GM21529 (cell line): ENCODE results near the gene PHOX2B.

Experiments
- ATAC-seq: cut with Tn5 transposase; IDR thresholded peaks from one replicate; pipeline ENCODE4 v1.9.1; 2021; ENCODE audit not compliant: unreplicated experiment

PHOX2B gene

DNA sequence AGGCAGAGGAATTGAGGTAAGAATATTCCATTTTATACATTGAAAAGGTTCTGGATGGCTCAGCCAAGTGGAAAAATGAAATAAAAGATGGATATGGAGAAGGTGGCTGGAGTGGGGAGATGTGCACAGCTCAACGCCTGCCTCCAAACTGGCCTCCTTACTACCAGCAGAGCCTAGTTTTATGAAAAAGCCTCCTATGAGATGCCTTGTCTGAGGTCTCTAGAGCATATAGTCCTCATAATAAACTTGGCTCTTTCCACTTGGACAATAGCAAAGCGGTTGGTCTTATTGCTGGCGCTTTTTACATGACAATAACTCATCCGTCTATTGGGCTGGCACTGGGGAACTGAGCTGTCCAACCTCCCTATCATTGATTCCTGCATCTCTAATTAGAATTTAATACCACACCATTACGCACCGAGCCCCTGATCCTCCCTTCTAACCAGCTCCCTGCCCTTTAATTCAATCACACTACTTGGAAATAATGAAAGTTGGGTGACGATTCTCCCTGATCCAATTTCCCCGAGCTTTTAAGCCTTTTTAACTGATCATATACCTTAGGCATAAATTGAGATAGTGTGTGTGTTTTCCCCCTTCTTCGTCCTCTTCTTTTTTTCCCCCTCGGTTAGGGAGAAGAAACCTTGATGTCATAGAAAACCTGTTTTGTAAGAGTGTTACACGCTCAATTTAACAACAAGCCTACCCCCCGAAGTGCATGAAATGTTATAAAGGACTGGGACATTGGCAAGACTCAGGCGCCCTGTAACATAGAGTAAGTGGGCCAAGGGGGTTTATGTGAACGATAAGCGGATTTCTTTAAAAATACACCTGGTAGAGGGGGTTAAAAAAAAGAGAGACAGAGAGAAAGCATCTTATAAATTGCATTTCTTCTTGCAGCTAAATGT, at the start of gene PHOX2B:
Gene PHOX2B (minus strand): TSS at position 155 of the 905 bp plus-strand sequence. CDS start 115 bp downstream, at position 40.
- ATAC-seq = no peak

DNA sequence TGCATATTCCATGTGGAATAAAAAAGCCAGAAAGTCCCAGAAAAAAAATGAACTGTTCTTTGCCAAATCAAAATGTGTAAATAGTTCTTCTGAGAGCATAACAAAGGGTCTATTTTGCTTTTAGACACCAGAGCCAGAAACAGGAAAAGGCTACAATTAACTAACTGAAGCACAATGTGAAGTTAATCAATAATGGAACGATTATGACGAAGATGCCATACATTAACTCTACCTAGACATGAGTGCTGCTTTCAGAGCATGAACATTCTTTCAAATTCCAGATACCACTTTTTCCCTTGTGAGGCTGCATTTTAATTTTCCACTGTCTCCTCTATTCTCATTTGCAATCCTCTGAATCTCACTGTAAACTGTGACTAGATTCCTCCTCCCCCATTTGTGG, 48.7 kb upstream of the PHOX2B start:
- no peak for ATAC-seq

DNA sequence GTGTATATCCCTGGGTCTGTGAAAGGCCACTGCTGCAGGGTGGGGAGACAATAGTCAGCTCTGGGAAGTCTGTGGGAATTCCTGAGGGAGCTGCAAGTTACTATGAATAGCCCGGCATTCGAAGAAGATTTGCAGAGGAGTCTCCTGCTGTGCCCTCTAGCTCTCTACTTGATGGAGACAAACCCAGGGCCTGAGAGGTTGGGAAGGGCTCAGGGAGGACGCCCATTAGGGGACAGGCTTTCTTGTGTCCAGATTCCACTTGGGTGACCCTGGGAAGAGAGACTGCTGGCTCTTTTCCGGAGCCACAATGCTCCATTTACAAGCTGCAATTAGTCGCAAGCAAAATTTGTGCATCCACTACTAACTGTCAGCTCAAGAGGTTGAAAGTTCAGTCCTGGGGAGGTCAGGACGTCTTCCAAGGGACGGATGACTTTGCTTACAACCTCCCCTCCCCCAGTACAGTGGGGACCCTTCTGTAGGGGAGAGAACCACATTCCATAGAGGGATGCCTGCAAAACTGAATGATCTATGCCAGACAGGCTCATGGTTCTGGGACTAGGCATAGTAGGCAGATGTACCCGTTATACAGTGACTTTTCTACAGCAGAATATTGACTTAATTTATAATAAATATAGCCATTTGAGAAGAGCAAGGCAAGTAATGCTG, 48.2 kb upstream of the PHOX2B start:
- no peak for ATAC-seq

DNA sequence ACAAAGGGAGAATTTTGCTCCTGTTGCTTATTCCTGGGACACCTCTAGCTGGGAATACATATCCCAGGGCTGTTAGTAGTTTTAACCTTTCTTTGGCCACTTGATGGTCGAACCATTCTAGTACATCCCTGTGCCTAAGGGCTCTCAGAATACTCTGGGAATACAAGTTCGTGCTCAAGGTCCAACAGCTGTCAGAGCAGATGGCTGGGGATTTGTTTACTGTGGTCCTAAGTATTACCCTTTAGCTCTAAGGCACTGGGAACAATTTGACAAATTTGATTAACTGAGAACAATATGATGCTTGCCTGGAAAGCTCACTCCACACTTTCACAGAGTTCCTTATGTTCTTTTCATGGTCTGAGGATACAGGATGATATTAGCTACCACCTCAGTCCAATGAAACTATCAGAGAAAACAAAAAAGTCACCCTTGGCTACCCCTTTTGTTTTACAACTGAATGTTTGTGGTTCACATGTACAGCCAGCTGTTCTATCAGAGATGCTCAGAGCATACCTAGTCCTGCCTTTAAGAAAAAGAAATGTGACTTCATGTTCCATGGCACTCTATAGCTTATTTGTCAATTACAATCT, 47.4 kb upstream of the PHOX2B start:
- ATAC-seq = no peak

DNA sequence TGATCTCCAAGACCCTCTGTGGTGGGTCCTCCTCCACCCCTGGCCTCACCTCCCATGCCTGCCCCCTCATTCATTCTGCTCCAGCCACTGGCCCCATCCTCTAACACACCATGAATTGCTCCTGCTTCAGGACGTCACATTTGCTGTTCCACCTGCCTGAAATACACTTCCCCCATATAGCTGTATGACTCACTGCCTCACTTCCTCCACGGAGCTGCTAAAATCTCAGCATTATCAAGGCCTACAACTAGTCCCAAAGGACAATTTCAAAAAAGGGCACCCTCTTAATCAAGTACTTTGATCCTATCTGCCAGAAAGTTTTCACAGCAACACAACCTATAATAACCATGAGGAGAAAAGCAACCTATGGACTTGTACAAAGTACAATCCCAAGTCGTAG, 43.6 kb upstream of the PHOX2B start:
- ATAC-seq = no peak

DNA sequence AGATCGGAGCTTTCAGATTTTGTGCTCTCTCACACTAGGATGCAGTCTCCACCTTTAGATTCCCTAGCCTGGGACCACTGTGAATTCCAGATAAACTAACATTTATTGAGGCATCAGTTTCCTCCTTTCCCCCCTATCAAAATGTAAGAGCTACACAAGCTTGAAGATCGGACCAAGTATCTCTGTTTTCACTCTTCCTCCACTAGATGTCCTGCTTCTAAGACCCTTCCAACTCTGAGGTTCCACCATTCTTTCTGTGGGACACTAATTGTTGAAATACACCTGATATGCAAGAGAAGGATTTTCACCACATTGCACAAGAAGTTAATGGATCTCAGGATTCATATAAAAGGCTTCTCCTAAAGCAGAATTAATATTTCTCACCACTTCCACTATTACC, 43.0 kb upstream of the PHOX2B start:
- no peak for ATAC-seq

DNA sequence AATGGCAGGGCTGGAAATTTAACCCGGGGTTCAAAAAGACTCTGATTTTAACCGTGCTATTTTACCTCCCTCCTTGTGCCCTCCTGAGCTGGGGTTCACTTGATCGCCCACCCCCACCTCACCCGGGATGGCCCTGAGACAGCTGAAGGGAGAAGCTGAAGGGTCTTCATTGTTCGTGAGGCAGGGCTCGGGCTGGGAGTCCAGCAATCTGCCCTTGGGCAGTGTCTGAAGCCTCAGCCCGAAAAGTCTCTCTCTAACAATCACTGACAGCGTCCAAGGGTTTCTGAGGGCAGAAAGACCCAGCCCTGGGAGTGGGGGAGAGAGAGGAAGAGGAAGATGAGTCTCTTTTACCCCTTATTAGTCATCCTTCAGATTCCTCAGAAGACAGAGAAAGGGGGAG, 39.4 kb upstream of the PHOX2B start:
- no peak for ATAC-seq

DNA sequence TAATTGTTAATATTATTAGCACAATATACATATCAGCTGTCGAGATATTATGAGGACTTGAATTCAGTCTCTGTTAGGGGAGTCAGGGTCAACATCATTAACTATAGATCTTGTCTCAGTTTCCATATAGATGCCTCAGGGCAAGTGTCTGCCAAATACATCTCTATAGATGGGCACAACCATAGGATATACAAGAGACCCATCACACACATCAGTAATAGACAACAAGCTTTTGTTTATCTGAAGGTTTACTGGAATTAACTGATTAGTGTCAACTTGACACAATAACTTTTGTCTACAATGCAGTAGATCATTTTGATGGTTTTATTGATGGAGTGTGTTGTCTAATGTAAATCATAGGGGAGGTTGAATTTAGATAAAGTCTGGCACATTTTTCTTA, 37.1 kb upstream of the PHOX2B start:
- no peak for ATAC-seq

DNA sequence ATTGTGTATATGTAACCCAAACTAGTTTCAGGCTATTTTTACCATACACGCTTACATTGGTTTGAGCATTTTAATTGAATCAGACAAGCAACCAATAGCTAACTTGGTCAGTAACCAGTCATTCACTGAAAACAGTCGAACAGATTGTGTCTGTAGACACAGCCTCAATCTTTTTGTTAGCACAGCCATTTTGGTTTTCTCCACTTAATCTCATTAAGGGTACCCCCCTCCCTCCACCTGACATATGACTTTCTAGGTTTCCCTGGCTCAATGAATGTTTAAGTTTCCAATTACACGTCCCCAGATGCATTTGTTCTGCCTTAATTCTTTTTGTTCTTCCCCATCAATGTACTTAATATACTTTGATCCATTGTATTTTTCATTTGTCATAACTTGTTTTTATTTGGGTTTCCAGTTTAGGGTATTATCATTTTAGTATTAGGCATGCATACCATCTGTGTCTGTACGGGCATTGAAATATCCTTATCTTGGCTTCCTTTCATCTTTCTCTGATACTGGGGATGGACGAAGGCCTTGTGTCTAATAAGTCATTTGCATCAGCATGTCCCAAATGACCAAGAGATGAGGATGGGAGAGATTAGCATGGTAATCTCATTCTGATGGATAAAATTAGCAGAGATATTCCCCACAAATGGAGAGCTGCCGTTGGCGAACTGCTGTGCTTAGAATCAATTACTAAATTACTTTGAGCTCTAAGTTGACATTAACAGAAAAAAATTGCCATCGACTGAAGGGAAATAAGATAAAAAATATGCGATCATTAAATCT, 35.9 kb upstream of the PHOX2B start:
- ATAC-seq = no peak

DNA sequence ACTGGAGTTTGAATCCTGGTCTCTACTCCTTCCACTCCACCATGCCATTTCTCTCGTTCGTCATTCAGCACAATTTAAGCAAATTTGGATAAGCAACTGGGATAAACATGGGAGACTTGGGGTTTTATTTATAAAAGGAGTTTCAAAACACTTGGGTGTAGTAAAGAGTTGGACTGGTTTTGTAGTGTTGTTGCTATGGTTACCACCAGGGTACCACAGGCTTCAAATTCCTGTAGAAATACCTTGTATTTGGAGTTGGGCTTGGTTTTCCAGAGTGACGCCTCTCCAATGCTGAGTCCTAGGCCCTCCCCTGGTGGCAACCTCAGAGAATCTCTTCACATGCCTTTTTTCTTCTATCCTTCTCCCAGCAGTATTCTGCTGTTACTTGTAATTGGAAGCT, 27.9 kb upstream of the PHOX2B start:
- no peak for ATAC-seq

DNA sequence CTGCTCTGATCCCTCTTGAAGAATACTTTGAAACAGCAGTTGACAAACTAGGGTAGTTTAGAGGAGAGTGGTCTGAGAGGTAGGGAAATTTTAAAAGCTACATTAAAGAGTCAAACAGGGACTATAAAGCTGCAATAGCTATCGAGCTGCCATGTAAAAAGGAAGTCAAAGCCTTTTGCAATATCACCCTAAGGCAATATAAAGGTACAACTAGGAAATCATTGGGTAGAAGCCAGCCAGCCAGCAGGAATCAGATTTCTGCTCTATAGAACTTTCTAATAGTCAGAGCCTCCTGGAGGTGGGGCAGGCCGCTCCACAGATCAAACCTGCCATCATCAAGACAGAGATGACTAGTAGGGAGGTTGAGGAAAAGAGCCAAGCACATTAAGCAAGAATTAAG, 15.2 kb upstream of the PHOX2B start:
- ATAC-seq = no peak

DNA sequence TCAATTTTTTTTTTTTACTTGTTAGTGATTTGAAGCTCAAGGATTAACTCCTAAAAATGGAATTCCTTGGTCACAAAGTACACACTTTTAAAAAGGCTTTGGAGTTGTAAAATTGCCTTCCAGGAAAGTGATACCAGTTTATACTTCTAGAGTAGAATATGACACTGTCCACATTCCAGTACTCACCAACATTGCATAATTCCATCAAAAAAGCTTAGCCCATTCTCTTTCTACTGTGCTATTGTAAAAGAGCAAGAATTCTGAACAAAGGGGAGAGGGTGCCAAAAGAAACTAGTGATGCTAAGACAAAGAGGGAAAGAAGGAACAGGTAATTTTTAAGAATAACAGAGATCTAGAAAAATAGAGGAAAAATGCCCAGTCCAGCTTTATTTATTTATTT, 10.4 kb upstream of the PHOX2B start:
- no peak for ATAC-seq

DNA sequence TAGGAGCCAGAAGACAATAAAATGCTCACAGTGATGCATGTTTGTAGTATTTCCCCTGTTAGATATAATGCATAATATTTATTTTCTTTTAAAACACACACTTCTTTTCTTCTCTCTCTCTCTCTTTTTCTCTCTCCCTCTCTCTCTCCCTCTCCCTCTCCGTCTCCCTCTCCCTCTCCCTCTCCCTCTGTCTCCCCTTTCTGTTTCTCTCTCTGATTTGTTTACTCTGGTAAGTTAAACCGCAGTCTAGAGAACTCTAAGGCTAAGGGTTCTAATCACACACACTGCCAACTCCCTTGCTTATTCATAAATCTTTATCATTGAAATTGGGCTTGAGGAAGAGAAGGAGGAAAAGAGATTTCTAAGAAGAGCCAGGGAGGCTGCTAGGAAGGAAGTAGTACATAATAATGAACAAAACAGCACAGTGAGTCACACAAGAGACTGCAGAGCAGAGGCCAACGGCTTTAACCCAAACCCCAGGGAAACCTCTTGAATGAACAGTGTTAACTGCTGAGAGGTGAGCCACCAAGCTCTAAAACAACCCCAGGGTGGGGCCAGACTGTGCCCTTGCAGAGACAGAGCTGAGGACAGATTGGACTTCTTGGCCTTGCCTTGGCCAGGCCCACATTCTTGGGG, 9.1 kb upstream of the PHOX2B start:
- ATAC-seq = no peak

DNA sequence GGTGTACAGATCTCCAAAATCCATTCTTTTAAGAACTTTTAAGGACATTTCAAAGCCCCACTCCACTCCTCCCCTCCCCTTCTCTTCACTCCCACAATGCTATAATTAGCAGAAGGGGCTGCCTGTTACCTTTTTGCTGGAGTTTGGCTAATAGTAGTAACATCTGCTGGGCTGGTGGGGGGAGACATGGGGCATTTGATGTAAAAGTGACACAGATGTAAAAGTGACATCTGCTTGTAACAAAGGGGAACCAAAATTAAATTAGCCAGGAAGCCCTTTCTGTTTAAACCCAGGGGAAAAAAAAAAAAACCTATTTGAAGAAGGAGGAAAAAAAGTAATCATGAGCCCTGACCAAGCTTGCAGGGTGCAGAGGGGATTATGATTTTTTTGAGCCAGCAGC, 5.4 kb upstream of the PHOX2B start:
- ATAC-seq = no peak

DNA sequence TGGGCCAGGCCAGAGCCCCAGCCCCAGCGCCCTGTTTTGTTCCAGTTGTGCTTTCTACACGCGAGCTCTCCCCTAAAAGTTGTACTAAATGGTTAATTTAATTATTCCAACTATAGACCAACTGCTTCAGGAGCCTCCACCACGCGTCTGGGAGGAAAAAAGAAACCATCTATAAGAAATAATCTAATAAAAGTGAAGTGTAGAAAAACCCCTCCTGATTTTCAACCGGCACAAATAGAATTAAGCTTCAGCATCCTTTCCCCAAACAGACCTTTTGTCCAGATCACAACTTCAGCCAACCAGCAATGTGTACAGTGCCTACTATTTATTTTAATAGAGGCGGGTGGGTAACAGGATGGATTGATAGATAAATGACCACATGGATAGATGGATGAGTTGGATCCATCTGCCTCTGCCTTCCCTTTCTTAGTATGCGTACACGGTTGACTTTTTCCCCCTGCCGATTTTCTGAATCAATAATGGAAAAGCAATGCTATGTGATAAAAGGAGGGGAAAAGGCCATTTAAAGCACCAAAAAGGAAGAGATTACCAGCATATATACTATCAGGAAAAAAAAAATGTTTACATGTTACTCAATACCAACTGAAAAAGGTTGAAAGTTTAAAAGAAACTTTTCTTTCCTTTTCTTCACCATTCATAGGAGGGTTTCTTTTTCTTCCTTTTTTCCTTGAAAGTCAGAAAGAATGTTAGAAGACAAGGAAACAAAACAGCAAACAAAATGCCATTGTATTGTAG, 3.7 kb upstream of the PHOX2B start:
- ATAC-seq = no peak

DNA sequence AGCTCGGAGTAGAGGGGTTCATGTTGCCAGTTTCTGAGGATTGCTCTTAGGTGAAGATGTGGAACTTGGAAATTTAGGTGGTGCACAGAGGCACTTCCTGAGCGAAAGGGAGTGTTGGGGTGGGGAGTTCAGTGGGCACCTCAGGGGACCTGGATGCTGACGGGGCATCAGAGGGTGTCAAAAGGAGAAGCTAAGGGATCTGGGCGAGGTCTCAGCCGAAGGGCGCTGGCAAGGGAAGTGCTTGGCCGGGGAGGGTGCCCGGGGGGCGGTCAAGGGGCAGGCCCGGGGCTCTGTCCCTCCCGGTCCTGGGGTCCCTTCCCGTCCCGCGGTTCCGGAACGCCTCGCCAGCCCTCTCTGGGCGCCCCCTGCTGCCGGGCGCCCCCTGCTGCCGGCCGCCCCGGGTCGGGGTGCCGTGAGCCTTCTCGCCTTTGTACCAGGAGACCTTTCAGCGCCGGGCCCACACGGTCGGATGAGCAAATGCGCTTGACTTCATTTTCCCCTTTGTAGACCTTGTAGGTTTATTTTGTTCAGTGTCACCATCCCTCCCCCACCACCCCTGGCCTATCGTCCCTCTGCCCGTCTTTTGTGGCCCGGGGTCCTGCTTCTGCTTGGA, 3.0 kb upstream of the PHOX2B start:
- no peak for ATAC-seq

DNA sequence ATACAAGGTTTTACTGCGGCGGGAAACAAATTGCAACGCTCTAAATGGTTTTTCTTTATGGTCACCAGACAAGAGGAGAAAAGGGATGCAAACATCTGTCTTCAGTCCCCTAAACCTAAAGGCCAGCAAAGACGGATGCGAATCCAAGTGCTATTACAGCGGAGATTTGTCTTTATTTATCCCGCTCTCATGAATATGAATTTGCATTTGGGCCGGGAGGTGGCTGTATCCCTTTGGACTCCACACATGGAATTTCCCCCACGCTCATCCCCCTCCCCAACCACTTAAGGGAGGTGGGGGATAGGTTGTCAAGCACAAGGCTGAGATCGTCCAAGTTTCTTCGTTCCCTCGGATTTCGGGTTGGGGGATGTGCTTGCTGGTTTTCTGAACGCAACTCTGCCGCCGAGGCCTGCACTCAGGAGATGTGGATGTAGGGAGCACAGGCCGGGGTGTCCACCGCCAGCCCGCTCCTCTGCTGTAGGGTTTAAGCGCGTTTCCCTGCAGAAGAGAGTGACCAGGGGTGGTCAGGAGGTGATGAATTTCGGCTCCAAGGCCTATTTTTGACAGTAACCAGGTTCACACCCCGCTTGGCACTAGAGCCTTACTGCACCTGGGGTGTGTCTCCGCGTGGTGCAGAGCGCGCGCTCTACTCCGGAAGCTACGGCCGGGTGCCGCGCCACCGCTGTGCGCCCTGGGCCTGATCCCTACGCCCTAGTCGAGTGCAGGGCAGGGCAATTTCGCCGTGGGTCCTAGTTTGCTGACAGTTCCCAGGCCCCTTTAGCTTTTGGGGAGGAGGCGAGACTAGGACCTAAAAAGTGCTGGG, 2.3 kb upstream of the PHOX2B start:
- no peak for ATAC-seq

DNA sequence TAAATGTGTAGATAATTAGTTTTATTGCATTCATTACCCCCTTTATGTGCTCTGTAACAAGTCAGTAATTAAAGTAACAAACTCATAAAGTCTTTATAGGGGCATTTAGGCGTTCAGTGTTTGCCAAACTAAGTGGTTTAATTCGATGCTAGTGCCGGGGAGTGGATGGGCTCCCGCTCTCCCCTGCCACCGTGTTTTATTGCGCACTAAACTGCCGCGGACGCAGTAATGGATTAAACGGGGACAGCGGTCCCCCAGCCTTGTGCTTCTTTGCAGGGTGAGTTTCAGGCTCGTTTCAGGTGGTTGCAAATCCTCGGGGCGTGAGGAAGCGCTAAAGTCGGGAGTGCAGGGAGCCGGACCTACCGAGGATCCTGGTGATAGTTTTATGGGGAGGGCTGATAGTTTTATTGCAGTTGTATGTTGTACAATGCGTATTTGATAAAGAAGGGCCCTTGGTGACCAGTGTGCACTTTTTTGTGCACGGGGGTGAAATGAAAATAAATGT, 1.6 kb upstream of the PHOX2B start:
- no peak for ATAC-seq

DNA sequence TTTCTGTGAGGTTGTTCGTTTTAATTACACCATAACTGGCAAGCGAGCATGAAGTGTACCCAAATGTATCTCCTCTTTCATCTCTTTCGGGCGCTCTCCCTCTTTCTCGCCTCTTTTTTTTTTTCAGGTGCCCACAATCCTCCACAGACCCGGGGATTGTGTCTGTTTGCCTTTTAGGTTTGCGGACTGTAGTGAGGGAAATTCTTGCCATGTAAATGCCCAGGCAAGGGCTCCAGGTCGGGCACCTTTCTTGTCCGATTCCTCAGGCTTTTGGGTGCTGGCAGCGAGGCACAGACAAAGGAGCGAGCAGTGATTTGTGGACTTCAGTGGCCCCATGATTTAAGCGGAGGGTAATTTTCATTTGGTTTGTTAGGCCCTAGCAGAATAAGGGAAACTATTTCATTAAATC, 1.1 kb upstream of the PHOX2B start:
- no peak for ATAC-seq
